ENCODE results near the gene THAP9.

The THAP9 gene

DNA sequence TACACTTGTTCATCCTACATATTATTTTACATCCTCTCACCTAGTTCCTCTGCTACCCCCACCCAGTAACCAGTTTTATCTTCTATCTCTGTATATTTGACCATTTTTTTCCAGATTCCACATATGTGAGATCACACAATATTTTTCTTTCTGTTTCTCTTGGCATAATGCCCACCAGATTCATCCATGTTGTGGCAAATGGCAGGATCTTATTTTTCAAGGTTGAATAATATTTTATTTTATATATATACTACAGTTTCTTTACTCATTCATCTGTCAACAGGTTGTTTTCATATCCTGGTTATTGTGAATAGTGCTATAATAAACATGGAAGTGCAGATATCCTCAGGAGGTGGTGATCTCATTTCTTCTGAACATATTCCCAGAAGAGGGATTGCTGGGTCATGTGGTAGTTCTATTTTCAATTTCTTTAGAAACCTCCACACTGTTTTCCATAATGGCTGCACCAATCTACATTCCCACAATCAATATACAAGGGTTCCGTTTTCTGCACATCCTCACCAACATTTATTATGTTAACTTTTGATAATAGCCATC, 48.2 kb downstream of the THAP9 start:
- TF ChIP-seq SIN3A (IDR thresholded peaks at IDR 0.05; ENCODE audit: borderline replicate concordance, insufficient read depth, low read length) (no peak), FOXP2 (optimal IDR thresholded peaks at IDR 0.05; ENCODE audit: borderline replicate concordance, extremely low read depth, extremely low read length, insufficient read depth) (no peak), POLR2AphosphoS5 (IDR thresholded peaks at IDR 0.05; ENCODE audit: low read depth, low read length) (no peak), TAF1 (IDR thresholded peaks at IDR 0.05; ENCODE audit: borderline replicate concordance, insufficient read depth, low read length) (no peak)
- TF ChIP-seq, protein P1, sequence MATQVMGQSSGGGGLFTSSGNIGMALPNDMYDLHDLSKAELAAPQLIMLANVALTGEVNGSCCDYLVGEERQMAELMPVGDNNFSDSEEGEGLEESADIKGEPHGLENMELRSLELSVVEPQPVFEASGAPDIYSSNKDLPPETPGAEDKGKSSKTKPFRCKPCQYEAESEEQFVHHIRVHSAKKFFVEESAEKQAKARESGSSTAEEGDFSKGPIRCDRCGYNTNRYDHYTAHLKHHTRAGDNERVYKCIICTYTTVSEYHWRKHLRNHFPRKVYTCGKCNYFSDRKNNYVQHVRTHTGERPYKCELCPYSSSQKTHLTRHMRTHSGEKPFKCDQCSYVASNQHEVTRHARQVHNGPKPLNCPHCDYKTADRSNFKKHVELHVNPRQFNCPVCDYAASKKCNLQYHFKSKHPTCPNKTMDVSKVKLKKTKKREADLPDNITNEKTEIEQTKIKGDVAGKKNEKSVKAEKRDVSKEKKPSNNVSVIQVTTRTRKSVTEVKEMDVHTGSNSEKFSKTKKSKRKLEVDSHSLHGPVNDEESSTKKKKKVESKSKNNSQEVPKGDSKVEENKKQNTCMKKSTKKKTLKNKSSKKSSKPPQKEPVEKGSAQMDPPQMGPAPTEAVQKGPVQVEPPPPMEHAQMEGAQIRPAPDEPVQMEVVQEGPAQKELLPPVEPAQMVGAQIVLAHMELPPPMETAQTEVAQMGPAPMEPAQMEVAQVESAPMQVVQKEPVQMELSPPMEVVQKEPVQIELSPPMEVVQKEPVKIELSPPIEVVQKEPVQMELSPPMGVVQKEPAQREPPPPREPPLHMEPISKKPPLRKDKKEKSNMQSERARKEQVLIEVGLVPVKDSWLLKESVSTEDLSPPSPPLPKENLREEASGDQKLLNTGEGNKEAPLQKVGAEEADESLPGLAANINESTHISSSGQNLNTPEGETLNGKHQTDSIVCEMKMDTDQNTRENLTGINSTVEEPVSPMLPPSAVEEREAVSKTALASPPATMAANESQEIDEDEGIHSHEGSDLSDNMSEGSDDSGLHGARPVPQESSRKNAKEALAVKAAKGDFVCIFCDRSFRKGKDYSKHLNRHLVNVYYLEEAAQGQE (IDR thresholded peaks at IDR 0.05; ENCODE audit: insufficient read depth in 1 of 2, low read depth in 2 of 2, low read length in 2 of 2): no peak

- TF ChIP-seq TAF1 (IDR thresholded peaks at IDR 0.05; ENCODE audit: borderline replicate concordance, insufficient read depth, low read length): no peak
- no peak for TF ChIP-seq SIN3A (IDR thresholded peaks at IDR 0.05; ENCODE audit: borderline replicate concordance, insufficient read depth, low read length)
- TF ChIP-seq FOXP2 (optimal IDR thresholded peaks at IDR 0.05; ENCODE audit: borderline replicate concordance, extremely low read depth, extremely low read length, insufficient read depth): no peak
- TF ChIP-seq POLR2AphosphoS5 (IDR thresholded peaks at IDR 0.05; ENCODE audit: low read depth, low read length): no peak
- TF ChIP-seq, protein P1 (IDR thresholded peaks at IDR 0.05; ENCODE audit: insufficient read depth in 1 of 2, low read depth in 2 of 2, low read length in 2 of 2): no peak
Observed at GRCh38 chr4:82951196-82951595, 50.7 kb downstream of the THAP9 start.

- TF ChIP-seq SIN3A (IDR thresholded peaks at IDR 0.05; ENCODE audit: borderline replicate concordance, insufficient read depth, low read length): no peak
Observed at GRCh38 chr4:82954212-82954611, 53.7 kb downstream of the THAP9 start.

DNA sequence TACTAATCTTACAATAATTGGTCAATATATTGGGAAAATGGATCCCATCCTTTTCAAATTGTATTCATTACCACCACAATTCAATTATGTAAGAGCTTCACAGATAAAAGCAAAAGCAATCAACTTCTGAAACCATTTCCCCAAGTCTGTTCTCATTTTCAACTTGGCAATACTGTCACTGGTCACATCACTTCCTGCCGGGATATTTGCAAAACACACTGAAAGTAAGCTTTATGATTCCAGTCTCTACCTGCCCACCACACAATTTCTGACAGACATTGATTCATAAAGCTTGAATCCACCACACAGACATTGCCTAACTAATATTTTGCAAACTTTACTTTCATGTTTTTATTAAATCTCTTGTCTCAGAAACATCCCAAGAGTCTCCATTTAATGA, 56.5 kb downstream of the THAP9 start:
- TF ChIP-seq SIN3A (IDR thresholded peaks at IDR 0.05; ENCODE audit: borderline replicate concordance, insufficient read depth, low read length): no peak
- TF ChIP-seq, protein P1 (IDR thresholded peaks at IDR 0.05; ENCODE audit: insufficient read depth in 1 of 2, low read depth in 2 of 2, low read length in 2 of 2): no peak
- TF ChIP-seq TAF1 (IDR thresholded peaks at IDR 0.05; ENCODE audit: borderline replicate concordance, insufficient read depth, low read length): no peak
- TF ChIP-seq FOXP2 (optimal IDR thresholded peaks at IDR 0.05; ENCODE audit: borderline replicate concordance, extremely low read depth, extremely low read length, insufficient read depth): no peak
- no peak for TF ChIP-seq POLR2AphosphoS5 (IDR thresholded peaks at IDR 0.05; ENCODE audit: low read depth, low read length)

- TF ChIP-seq POLR2AphosphoS5 (IDR thresholded peaks at IDR 0.05; ENCODE audit: low read depth, low read length): no peak
- no peak for TF ChIP-seq TAF1 (IDR thresholded peaks at IDR 0.05; ENCODE audit: borderline replicate concordance, insufficient read depth, low read length)
- TF ChIP-seq, protein P1 (IDR thresholded peaks at IDR 0.05; ENCODE audit: insufficient read depth in 1 of 2, low read depth in 2 of 2, low read length in 2 of 2): no peak
- no peak for TF ChIP-seq SIN3A (IDR thresholded peaks at IDR 0.05; ENCODE audit: borderline replicate concordance, insufficient read depth, low read length)
- TF ChIP-seq FOXP2 (optimal IDR thresholded peaks at IDR 0.05; ENCODE audit: borderline replicate concordance, extremely low read depth, extremely low read length, insufficient read depth): no peak
Observed at GRCh38 chr4:82965763-82966162, 65.2 kb downstream of the THAP9 start.
